Naive thymus-derived CD4-positive, alpha-beta T cell (primary cell): ENCODE results near the gene ZNF622. TPM values are rescaled to one million over a fixed set of nuclear protein-coding genes. Genes with fewer than 3 reads are reported as not detected.

Source experiments
- ATAC-seq: fragments of 150-1000 bp; cut with Tn5 transposase; 2 replicates; pipeline ENCODE4 v1.10.0; 2021; ENCODE audit warnings: mild to moderate bottlenecking, moderate library complexity
- CTCF ChIA-PET: fragments of 350-600 bp; sonication (Branson Sonifier 250); formaldehyde crosslinking; loops from one replicate; lab custom pipeline; 2021; ENCODE audit warnings: antibody characterized with exemption; lab: Charles Lee
- POLR2A ChIA-PET: fragments of 350-600 bp; sonication (Branson Sonifier 250); formaldehyde crosslinking; loops from one replicate; lab custom pipeline; 2021; ENCODE audit warnings: antibody characterized with exemption, inconsistent platforms; lab: Charles Lee
- DNase-seq, 9 donors: peaks; one replicate each; pipeline versions ENCODE4 v3.0.0 to v3.0.0-alpha.2; 2020 to 2022; ENCODE audit warnings: mixed read lengths in 1 of 9
- H3K27ac ChIP-seq: one replicate; pipeline ENCODE4 v1.7.0; 2013; ENCODE audit warnings: mild to moderate bottlenecking, low read depth, low read length, moderate library complexity
- H3K27me3 ChIP-seq, 2 donors: one replicate each; pipeline ENCODE4 v1.7.0; 2013; ENCODE audit warnings: low read length in 2 of 2, mild to moderate bottlenecking in 2 of 2, moderate library complexity in 2 of 2; ENCODE audit not compliant: control insufficient read depth in 2 of 2, insufficient read depth in 2 of 2
- H3K36me3 ChIP-seq, 3 experiments: 1 replicate in 2 of 3; 2 replicates in 1 of 3; pipeline ENCODE4 v1.7.0; 2013; ENCODE audit warnings: low read length in 3 of 3, mild to moderate bottlenecking in 3 of 3, moderate library complexity in 1 of 3; ENCODE audit not compliant: insufficient read depth in 3 of 3, control insufficient read depth in 2 of 3
- H3K4me1 ChIP-seq, 2 donors: one replicate each; pipeline ENCODE4 v1.7.0; 2013; ENCODE audit warnings: low read length in 2 of 2, mild to moderate bottlenecking in 2 of 2, moderate library complexity in 1 of 2; ENCODE audit not compliant: control insufficient read depth in 2 of 2, insufficient read depth in 2 of 2
- H3K4me3 ChIP-seq: 2 replicates; pipeline ENCODE4 v1.7.0; 2013; ENCODE audit warnings: mild to moderate bottlenecking, low read length
- H3K9me3 ChIP-seq, 3 experiments: 1 replicate in 2 of 3; 2 replicates in 1 of 3; pipeline ENCODE4 v1.7.0; 2013; ENCODE audit warnings: low read length in 3 of 3; ENCODE audit not compliant: control insufficient read depth in 2 of 3
- H3K27ac Mint-ChIP-seq, 9 donors: one replicate each; pipeline ENCODE4 v1.8.0; 2020 to 2022; ENCODE audit warnings: mixed read lengths in 9 of 9, mild to moderate bottlenecking in 8 of 9, moderate library complexity in 5 of 9, inconsistent platforms in 2 of 9
- H3K27me3 Mint-ChIP-seq, 5 donors: one replicate each; pipeline ENCODE4 v1.8.0; 2021 to 2022; ENCODE audit warnings: mixed read lengths in 5 of 5, mild to moderate bottlenecking in 1 of 5
- H3K36me3 Mint-ChIP-seq, 5 donors: one replicate each; pipeline ENCODE4 v1.8.0; 2020 to 2022; ENCODE audit warnings: mixed read lengths in 5 of 5, mild to moderate bottlenecking in 3 of 5, inconsistent platforms in 1 of 5
- H3K4me1 Mint-ChIP-seq, 7 donors: one replicate each; pipeline ENCODE4 v1.8.0; 2020 to 2022; ENCODE audit warnings: mixed read lengths in 7 of 7, mild to moderate bottlenecking in 3 of 7, inconsistent platforms in 1 of 7
- H3K4me3 Mint-ChIP-seq, 10 donors: one replicate each; pipeline ENCODE4 v1.8.0; 2020 to 2022; ENCODE audit warnings: mild to moderate bottlenecking in 10 of 10, mixed read lengths in 10 of 10, moderate library complexity in 6 of 10, inconsistent platforms in 2 of 10
- H3K9me3 Mint-ChIP-seq, 11 donors: one replicate each; pipeline ENCODE4 v1.8.0; 2020 to 2022; ENCODE audit warnings: mixed read lengths in 11 of 11, mild to moderate bottlenecking in 4 of 11, inconsistent platforms in 1 of 11, moderate library complexity in 1 of 11
- intact Hi-C, 2 donors: fragments of 100-400 bp; cut with micrococcal nuclease; formaldehyde crosslinking; loops; one replicate each; pipeline ENCODE4 v1.15.1; 2023
- polyA plus RNA-seq, 2 donors: library from polyadenylated mRNA; unstranded; fragments of 300-500 nt; fragmentation: Illumina TruSeq; gene quantifications; one replicate each; pipeline ENCODE4 v1.2.3, GENCODE V29; 2021
- total RNA-seq, 6 experiments: library from RNA in 5 of 6; stranded (reverse) in 5 of 6; gene quantifications; 1 replicate in 5 of 6; 2 replicates in 1 of 6; pipeline ENCODE4 v1.2.3 and lab custom pipeline; 2021 to 2026

ZNF622 gene
- total and polyA plus RNA-seq, 7 experiments from 2014 or later: 31.8 to 78.7 (median 36.6) TPM

- DNase-seq: peak in 2 of 9 donors; percentile 9 to 12
- H3K4me3 ChIP-seq: no peak overlapping the region
- Mint-ChIP-seq H3K27ac (peak overlapping the region in 6 of 9 donors; percentile 28 to 85 (median 42)), H3K9me3 (peaks cover 6 to 36% (median 18%) of the 10 kb centered on the region in 11 donors), H3K36me3 (peaks cover 8 to 29% (median 27%) of the 10 kb centered on the region in 5 donors), H3K4me3 (no peak overlapping the region), H3K27me3 (no peaks in the 10 kb centered on the region), H3K4me1 (peaks cover 0 to 70% (median 65%) of the 10 kb centered on the region in 7 donors)
- ChIA-PET POLR2A (no interaction called here), CTCF (interaction anchor here (0.6 to 1.4 kb wide), 2 partner anchors 174 to 332 kb away, joined by 3 to 7 read pairs; no protein-coding TSS in a partner anchor)
- H3K4me1 ChIP-seq: no peaks in the 10 kb centered on the region
- H3K9me3 ChIP-seq: peaks cover 0 to 29% (median 8%) of the 10 kb centered on the region in 3 experiments
- ATAC-seq: no peak
- peaks cover 0 to 10% (median 0%) of the 10 kb centered on the region in 3 experiments for H3K36me3 ChIP-seq
- no peaks in the 10 kb centered on the region for H3K27me3 ChIP-seq
- intact Hi-C loops: no loop called here
- no peak overlapping the region for H3K27ac ChIP-seq
Observed at GRCh38 chr5:16492398-16493140, 27.0 kb upstream of the ZNF622 start.

GRCh38 chr5:16490911-16491310, 25.3 kb upstream of the ZNF622 start:
- H3K27ac ChIP-seq: no peak overlapping the region
- H3K4me1 Mint-ChIP-seq: peaks cover 9 to 84% (median 75%) of the 10 kb centered on the region in 7 donors
- no peak overlapping the region for H3K4me3 Mint-ChIP-seq
- H3K27me3 Mint-ChIP-seq: no peaks in the 10 kb centered on the region
- DNase-seq (no peak), ATAC-seq (no peak)
- no peaks in the 10 kb centered on the region for H3K27me3 ChIP-seq
- peaks cover 6 to 20% (median 9%) of the 10 kb centered on the region in 11 donors for H3K9me3 Mint-ChIP-seq
- ChIA-PET CTCF (interaction anchor here (0.9 to 2.4 kb wide), 7 partner anchors 11 to 182 kb away, joined by 3 to 15 read pairs (median 5); no protein-coding TSS in a partner anchor), POLR2A (no interaction called here)
- peak overlapping the region in 7 of 9 donors; percentile 12 to 75 (median 50) for H3K27ac Mint-ChIP-seq
- peaks cover 8 to 15% (median 13%) of the 10 kb centered on the region in 5 donors for H3K36me3 Mint-ChIP-seq
- no peaks in the 10 kb centered on the region for H3K4me1 ChIP-seq
- H3K4me3 ChIP-seq: no peak overlapping the region
- H3K9me3 ChIP-seq: peaks cover 0 to 16% (median 8%) of the 10 kb centered on the region in 3 experiments
- H3K36me3 ChIP-seq: peaks cover 0 to 5% (median 0%) of the 10 kb centered on the region in 3 experiments
- intact Hi-C loops: no loop called here

DNA sequence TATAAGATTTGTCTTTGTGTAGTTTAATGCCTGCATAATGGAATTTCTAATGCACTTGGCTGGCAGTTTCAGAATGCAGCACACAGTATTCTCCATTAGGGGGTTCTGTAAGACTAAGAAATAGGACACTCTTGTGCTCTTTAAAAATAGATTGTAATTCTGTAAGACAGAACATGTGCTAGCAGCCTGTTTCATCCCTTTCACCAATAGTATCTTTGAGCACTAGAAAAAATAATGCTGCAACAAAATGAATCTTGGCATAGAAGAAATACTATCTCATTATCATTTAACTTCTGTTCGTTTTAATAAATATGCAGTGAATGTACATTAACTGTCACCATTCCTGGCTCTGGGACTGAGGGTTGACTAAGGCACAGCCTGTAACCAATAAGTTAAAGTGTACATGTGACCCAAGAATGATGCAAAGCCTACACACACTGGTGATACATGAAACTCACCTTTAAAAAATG, 23.8 kb upstream of the ZNF622 start:
- ATAC-seq (peak; percentile 86), DNase-seq (peak in 5 of 9 donors; percentile 18 to 53 (median 46))
- Histone ChIP-seq H3K27me3 (no peaks in the 10 kb centered on the region), H3K27ac (no peak overlapping the region), H3K4me3 (no peak overlapping the region), H3K9me3 (peaks cover 0 to under 1% (median 0%) of the 10 kb centered on the region in 3 experiments), H3K36me3 (no peaks in the 10 kb centered on the region), H3K4me1 (no peaks in the 10 kb centered on the region)
- H3K4me1 Mint-ChIP-seq: peaks cover 9 to 86% (median 71%) of the 10 kb centered on the region in 7 donors
- peaks cover 0 to 4% (median under 1%) of the 10 kb centered on the region in 11 donors for H3K9me3 Mint-ChIP-seq
- ChIA-PET POLR2A (no interaction called here), CTCF (interaction anchor here (0.7 to 2.4 kb wide), 6 partner anchors 25 to 1024 kb away, joined by 3 to 15 read pairs (median 4); no protein-coding TSS in a partner anchor)
- no peak overlapping the region for H3K4me3 Mint-ChIP-seq
- H3K27me3 Mint-ChIP-seq: no peaks in the 10 kb centered on the region
- peak overlapping the region in 4 of 9 donors; percentile 1 to 60 (median 41) for H3K27ac Mint-ChIP-seq
- intact Hi-C loops: loop anchor here (1.0 to 5.0 kb wide), 5 partner anchors 61 to 302 kb away; partner anchors contain the start of gene RETREG1 (in 1 of the 2)
- H3K36me3 Mint-ChIP-seq: peaks cover under 1 to 4% (median 3%) of the 10 kb centered on the region in 5 donors

GRCh38 chr5:16487456-16487855, 21.9 kb upstream of the ZNF622 start:
- Histone ChIP-seq H3K27ac (no peak overlapping the region), H3K36me3 (no peaks in the 10 kb centered on the region), H3K4me1 (no peaks in the 10 kb centered on the region), H3K27me3 (no peaks in the 10 kb centered on the region), H3K4me3 (no peak overlapping the region), H3K9me3 (no peaks in the 10 kb centered on the region)
- Mint-ChIP-seq H3K4me1 (peaks cover 9 to 79% (median 63%) of the 10 kb centered on the region in 7 donors), H3K27ac (peak overlapping the region in 1 of 9 donors; percentile 2), H3K27me3 (no peaks in the 10 kb centered on the region), H3K36me3 (peaks cover 0 to 1% (median 0%) of the 10 kb centered on the region in 5 donors), H3K9me3 (no peaks in the 10 kb centered on the region), H3K4me3 (no peak overlapping the region)
- CTCF ChIA-PET: interaction anchor here (0.6 to 3.5 kb wide), 3 partner anchors 27 to 180 kb away, joined by 3 to 16 read pairs (median 6); no protein-coding TSS in a partner anchor
- DNase-seq (no peak), ATAC-seq (no peak)
- POLR2A ChIA-PET: no interaction called here
- intact Hi-C loops: loop anchor here in 1 of 2 donors (5.0 kb wide), 1 partner anchor 130 kb away; the partner anchor contains the start of gene RETREG1

- Histone ChIP-seq H3K27ac (no peak overlapping the region), H3K4me1 (no peaks in the 10 kb centered on the region), H3K9me3 (no peaks in the 10 kb centered on the region), H3K36me3 (no peaks in the 10 kb centered on the region), H3K27me3 (no peaks in the 10 kb centered on the region), H3K4me3 (no peak overlapping the region)
- ATAC-seq (no peak), DNase-seq (no peak)
- Mint-ChIP-seq H3K4me3 (no peak overlapping the region), H3K9me3 (no peaks in the 10 kb centered on the region), H3K27ac (peak overlapping the region in 3 of 9 donors; percentile 2 to 43 (median 9)), H3K27me3 (no peaks in the 10 kb centered on the region), H3K4me1 (peaks cover 7 to 79% (median 56%) of the 10 kb centered on the region in 7 donors), H3K36me3 (peaks cover 0 to 6% (median 1%) of the 10 kb centered on the region in 5 donors)
- intact Hi-C loops: loop anchor here in 1 of 2 donors (5.0 kb wide), 1 partner anchor 131 kb away; the partner anchor contains the start of gene RETREG1
- CTCF ChIA-PET: interaction anchor here (1.1 to 3.5 kb wide), 2 partner anchors 31 to 180 kb away, joined by 3 to 16 read pairs; no protein-coding TSS in a partner anchor
- POLR2A ChIA-PET: no interaction called here
Observed at GRCh38 chr5:16486711-16487111, 21.1 kb upstream of the ZNF622 start.

GRCh38 chr5:16485656-16486055, 20.1 kb upstream of the ZNF622 start:
- Mint-ChIP-seq H3K9me3 (no peaks in the 10 kb centered on the region), H3K27me3 (no peaks in the 10 kb centered on the region), H3K4me3 (no peak overlapping the region), H3K4me1 (peaks cover 7 to 72% (median 45%) of the 10 kb centered on the region in 7 donors), H3K36me3 (peaks cover 0 to 17% (median 11%) of the 10 kb centered on the region in 5 donors), H3K27ac (peak overlapping the region in 1 of 9 donors; percentile 39)
- no peaks in the 10 kb centered on the region for H3K27me3 ChIP-seq
- intact Hi-C loops: loop anchor here in 1 of 2 donors (5.0 kb wide), 1 partner anchor 132 kb away; the partner anchor contains the start of gene RETREG1
- DNase-seq (no peak), ATAC-seq (no peak)
- no peaks in the 10 kb centered on the region for H3K4me1 ChIP-seq
- no peak overlapping the region for H3K4me3 ChIP-seq
- H3K9me3 ChIP-seq: no peaks in the 10 kb centered on the region
- no peak overlapping the region for H3K27ac ChIP-seq
- ChIA-PET CTCF (interaction anchor here (0.8 to 3.5 kb wide), 2 partner anchors 120 to 182 kb away, joined by 3 to 16 read pairs; no protein-coding TSS in a partner anchor), POLR2A (no interaction called here)
- no peaks in the 10 kb centered on the region for H3K36me3 ChIP-seq
